Activated CD8-positive, alpha-beta memory T cell treated with anti-CD3 and anti-CD28 coated beads for 48 hours (primary cell): ENCODE results near the gene KIAA1671.
A peak's percentile ranks its signal among the peaks of the same experiment; 100 is the strongest.
"Not testable (repeated sequence)": the region's sequence is repeated elsewhere in the genome, so short reads cannot be mapped to it uniquely, and the experiment has no call there.

ENCODE experiments used
- DNase-seq, 3 experiments: peaks; one replicate each; pipeline ENCODE4 v3.0.0-alpha.2; 2020; ENCODE audit warnings: low read depth in 2 of 3, low spot score in 2 of 3

KIAA1671 gene

DNA sequence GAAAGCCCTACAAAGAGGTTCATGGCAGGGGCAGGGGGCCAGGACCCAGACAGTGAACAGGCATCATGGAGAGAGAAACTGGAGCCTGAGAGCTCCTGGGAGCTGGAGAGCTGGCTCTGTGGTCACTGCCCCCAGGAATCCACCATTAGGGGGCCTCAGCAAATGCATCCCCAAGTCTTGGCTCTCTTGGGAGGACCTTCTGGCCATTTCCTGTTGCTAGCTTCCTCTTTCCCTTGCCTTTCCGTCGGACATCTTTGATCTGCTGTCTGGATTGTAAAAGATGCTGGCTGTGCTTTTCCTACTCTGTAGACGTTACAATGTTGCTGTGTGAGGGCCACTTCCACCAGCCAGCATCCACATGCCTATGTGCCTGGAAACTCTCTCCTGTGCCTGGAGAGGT, 259.8 kb downstream of the KIAA1671 start:
- no peak for DNase-seq

DNA sequence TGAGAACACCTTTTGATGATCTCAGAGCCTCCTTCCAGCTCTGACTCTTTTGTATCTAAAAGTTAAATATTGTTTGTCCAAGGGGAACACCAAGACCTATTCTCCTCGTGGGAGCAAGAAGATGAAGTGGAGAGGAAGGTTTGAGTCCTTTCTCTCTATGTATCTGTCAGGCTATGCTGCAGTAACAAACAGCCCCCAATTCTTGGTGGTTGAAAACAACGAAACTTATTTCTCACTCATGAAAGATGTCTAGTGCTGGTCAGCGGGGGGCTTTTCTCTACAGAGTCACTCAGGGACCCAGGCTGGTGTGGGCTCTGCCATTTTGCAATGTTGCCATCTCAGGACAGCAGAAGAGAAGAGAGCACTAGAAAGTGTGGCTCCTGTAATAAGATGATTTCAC, 260.7 kb downstream of the KIAA1671 start:
- DNase-seq, result no peak

DNA sequence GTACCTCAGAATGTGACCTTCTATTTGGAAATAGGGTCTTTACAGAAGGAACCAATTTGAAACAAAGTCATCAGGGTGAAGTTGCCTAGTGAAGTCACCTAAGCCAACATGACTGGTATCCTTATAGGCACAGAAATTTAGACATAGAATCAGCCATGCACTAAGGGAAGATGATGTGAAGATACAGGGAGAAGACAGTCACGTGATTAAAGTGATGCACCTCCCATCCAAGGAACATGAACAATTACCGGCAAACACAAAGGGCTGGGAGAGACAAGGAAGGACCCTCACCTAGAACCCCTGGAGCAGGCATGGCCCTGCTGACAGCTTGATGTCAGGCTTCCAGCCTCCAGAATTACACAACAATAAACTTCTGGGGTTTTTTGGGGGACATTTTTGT, 263.7 kb downstream of the KIAA1671 start:
- no peak for DNase-seq

DNA sequence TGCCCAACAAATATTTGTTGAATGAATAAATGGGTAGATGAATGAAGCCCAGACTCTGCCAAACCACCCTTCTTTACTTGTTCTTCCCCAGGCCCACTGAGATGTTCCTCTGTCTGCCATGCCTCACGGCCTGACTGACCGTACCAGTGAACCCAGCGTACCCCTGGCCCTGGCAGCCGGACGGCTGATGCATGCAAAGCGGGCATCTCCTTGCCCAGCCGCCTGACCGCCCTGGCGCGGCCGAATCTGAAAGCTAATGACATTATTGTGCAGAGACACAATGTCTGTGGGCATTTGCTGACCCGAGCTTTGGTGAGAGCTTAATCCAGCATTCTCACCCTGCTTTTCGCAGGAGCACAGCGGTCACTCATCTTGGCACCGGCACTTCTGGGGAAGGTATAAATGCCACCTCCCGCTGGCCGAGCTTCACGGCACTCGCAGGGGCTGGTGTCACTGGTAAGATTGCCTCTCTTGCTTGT, 266.7 kb downstream of the KIAA1671 start, which contains the start of gene CRYBB2:
CRYBB2 (plus strand) TSS at position 429 of the 479 bp plus-strand sequence. CDS start 1,791 bp downstream, outside the sequence.
- DNase-seq, result no peak

DNA sequence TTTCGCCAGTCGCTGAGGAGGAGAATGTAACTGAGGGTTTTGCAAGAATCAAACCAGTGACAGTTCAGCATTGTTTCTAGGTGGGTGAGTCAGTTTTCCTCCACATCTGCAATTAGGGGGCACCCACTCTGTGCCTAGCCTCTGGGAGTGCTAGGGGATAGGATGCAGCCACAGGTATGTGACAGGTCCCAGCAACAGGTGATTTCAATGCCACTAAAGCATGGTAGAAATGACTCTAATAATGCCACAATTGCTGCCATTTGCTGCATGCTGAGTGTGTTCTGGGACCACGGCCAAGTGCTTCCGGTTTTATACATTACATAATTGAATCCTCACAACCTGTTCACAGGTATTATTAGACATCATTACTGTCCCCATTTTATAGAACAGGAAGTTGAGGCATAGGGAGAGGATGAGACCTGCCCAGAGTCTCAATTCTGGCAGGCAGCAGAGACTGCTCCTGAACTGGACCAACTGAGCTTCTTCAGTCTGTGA, 267.5 kb downstream of the KIAA1671 start:
- DNase-seq, result no peak

DNA sequence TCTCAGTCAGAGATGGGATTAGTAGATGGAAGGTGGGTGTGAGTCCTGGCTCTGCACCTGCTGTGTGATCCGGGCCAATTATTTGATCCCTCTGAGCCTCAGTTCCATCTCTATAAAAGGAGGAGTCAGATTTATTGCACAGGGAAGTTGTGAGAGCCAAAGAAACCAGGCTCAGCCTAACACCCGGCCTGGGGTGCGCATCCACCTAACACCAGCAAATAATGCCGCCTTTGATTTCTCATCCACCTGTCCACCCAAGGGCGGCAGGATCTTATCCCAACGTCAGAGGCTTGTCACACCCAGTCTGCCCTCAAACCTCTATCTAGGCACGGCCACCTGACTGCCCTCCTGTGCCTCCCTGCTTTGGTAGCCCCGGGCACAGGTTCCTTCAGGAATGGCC, 269.3 kb downstream of the KIAA1671 start:
- DNase-seq, result no peak

DNA sequence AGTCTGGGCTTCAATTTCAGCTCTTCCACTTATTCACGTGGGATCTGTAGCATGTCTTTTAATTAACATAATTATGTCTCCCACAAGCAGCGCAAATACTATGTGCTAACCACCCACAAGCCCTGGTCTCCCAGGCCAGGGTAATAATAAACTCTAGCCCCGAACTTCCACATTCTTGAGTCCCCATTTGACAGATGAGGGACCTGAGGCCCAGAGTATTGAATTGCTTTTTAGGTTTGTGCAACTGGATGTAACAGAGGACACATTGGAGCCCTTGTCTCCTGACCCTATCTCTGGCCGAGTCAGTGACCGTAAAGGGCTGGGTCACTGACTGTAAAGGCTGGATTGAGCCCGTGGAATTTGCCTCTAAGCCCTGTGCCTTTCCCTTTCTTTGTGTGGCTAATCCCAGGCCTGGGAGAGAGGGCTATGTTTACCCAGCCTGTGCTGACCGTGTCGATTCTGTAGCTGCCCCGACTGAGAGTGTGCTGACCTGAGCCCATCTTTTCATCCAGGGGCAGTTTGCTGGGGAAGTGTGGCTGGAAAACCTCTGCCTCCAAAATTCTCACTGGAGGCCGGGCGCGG, 270.8 kb downstream of the KIAA1671 start:
- no peak for DNase-seq

DNA sequence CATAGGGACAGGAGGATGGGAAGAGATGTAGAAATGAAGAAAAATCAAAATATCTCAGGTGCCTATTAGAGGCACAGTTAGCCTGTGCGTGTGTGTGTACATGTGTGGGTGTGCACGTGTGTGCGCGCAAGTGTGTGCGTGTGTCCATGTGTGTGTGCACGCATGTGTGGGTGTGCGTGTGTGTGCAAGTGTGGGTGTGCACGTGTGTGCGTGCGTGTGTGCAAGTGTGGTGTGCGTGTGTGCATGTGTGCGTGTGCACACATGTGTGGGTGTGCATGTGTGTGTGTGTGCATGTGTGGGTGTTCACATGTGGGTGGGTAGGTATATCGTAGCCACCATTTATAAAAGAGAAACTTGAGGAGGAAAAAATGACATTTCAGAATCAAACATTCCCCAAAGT, 276.3 kb downstream of the KIAA1671 start:
- no peak for DNase-seq

DNA sequence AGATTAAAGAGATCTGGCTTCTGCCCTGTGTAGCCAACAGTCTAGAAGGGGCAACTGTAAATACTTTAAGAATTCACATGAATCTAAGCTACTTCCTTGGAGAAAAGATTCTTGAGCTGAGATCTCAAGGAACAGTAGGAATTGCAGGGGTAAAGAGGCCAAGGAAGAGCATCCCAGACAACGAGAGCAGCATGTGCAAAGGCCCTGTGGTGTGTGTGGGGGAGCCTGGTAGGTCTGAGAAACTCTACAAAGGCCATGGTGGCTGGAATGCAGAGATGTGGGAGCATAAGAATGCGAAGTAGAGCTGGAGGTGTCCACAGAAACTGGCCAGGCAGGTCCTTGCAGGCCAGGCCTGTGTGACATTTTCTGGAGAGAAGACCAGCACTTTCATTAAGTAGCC, 278.2 kb downstream of the KIAA1671 start:
- DNase-seq, result not testable (repeated sequence)

DNA sequence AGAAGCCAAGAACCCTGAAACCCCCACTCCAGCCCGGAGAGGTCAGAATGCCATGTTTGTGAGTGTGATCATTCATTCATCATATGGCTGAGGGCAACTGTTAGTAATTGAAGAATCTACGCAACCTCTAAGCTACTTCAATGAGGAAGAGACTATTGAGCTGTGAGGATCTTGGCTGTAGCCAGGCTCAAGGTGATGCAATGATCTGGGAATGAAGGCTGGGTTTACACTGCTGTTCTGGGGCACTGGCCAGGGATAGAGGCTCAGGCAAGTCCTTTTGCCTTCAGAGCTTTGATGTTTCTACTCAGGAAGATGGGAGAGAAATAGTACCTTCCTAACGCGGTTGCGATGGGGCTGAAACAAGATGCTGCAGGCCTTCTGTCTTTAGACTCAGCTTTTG, 279.8 kb downstream of the KIAA1671 start:
- DNase-seq, result no peak

DNA sequence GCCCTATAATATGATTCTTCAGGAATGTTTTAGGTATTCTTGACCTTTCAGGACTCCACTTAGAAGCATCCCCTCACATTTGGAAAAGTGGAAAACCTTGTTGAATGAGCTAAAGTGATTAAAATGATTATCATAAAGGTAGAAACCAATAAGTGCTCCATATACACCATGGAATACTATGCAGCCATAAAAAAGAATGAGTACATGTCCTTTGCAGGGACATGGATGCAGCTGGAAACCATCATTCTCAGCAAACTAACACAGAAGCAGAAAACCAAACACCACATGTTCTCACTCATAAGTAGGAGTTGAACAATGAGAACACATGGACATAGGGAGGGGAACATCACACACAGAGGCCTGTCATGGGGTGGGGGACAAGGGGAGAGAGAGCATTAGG, 281.2 kb downstream of the KIAA1671 start:
- DNase-seq, result not testable (repeated sequence)

DNA sequence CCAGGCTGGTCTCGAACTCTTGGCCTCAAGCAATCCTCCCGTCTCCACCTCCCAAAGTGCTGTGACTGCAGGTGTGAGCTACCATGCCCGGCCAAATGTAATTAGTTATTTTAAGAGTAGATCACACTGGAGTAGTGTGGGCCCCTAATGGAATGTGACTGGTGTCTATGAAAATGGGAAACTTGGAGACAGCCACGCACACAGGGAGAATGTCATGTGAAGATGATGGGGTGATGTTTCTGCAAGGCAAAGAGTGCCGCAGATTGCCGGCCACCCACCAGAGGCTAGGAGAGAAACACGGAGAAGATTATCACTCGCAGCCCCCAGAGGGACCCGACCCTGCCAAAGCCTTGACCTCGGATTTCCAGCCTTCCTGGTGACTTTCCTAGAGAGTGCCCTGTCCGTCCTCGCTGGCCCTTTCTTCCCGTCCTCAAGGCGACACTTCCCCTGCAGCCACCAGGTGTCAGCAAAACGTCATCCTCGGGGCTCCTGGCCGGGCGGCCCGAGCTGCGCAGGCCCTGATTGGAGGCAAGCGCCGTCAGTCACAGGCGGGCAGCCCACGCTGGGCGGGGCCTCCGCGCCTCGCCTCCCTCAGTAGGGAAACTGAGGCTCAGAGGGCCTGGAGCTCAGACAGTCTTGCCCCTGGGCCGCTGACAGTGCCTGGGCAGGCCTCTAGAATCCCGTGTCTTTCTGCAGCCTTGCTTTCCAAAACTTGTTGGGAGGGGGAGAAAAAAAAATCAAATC, 283.2 kb downstream of the KIAA1671 start:
- DNase-seq, result peak; percentile 49 to 62 (median 49)

DNA sequence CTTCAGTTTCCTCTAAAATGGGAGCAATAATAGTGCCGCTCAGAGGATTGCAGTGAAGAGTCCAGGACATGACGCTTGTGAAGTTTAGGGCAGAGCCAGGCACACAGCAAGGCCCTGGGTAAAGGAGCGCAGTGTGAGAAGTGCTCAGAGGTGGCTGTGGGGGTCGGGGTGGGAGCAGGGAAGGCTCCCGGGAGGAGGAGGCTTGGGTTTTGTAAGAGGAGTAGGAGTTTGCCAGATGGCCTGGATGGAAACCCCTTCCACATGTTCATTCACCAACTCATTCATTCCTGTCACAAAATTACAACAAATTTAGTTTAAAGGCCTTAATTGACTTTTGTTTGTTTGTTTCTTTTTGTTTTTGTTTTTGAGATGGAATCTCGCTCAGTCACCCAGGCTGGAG, 283.9 kb downstream of the KIAA1671 start:
- DNase-seq, result no peak

DNA sequence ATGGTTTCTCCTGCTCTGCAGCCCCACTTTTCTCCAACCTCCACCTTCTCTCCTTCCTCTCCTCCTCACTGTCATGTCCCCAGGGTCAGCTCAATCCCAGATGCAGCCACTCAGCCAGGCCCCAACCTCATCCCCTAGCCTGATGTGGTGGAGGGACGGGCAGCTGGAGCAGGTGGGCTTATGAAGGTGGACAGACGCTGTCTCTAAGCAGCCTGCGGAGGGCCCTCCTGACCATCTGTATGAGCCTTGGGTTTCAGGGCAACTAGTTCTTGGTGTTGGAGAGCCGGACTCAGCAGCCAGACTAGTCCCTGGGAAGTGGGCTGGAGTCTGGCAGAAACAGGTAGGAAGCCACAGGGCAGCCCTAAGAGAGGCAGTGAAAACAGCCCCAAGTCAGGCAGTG, 285.0 kb downstream of the KIAA1671 start:
- no peak for DNase-seq

DNA sequence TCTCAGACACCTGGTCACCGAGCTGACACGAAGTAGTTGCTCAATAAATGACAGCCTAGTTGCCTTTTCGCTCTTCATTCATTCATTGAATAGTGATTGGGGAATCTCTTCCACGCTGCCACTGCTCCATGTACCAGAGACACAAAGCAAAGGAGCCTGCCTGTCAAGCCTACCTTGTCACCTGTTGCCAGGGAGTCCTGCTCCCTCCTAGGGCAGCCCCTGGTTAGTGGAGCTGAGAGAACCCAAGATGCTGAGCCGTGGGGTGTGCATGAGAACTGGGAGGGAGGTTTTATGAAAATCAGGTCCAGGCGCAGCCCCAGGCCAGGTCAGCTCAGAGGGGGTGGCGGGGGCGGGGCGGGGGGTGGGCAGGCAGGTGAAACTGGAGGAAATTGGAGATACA, 285.5 kb downstream of the KIAA1671 start:
- DNase-seq, result not testable (repeated sequence)
